Duodenal mucosa (tissue), 2 donors: ENCODE measurements around the gene NXPH4.

Experiments
- H3K27ac ChIP-seq: one replicate; pipeline ENCODE4 v1.7.0; 2013; ENCODE audit warnings: low read depth, low read length
- H3K27me3 ChIP-seq, 2 donors: one replicate each; pipeline ENCODE4 v1.7.0; 2013; ENCODE audit warnings: low read length in 2 of 2, control low read depth in 1 of 2; ENCODE audit not compliant: insufficient read depth in 2 of 2, control insufficient read depth in 1 of 2
- H3K36me3 ChIP-seq, 2 donors: one replicate each; pipeline ENCODE4 v1.7.0; 2013; ENCODE audit warnings: low read length in 2 of 2, control low read depth in 1 of 2; ENCODE audit not compliant: insufficient read depth in 2 of 2, control insufficient read depth in 1 of 2
- H3K4me1 ChIP-seq, 2 donors: one replicate each; pipeline ENCODE4 v1.7.0; 2013; ENCODE audit warnings: low read length in 2 of 2, control low read depth in 1 of 2; ENCODE audit not compliant: insufficient read depth in 2 of 2, control insufficient read depth in 1 of 2
- H3K4me3 ChIP-seq, 2 donors: one replicate each; pipeline ENCODE4 v1.7.0; 2013; ENCODE audit warnings: low read length in 2 of 2, low read depth in 1 of 2
- H3K9ac ChIP-seq, 2 donors: one replicate each; pipeline ENCODE4 v1.7.0; 2013; ENCODE audit warnings: low read length in 2 of 2, low read depth in 1 of 2
- H3K9me3 ChIP-seq, 2 donors: one replicate each; pipeline ENCODE4 v1.7.0; 2013; ENCODE audit warnings: low read length in 2 of 2, control low read depth in 1 of 2; ENCODE audit not compliant: control insufficient read depth in 1 of 2

Gene NXPH4

GRCh38 chr12:57223191-57224165 lies 6.9 kb downstream of the NXPH4 start:
- peaks cover 71 to 86% of the 10 kb centered on the region in 2 donors for H3K27me3 ChIP-seq
- peaks cover 10 to 11% of the 10 kb centered on the region in 2 donors for H3K4me1 ChIP-seq
- no peak overlapping the region for H3K9ac ChIP-seq
- H3K4me3 ChIP-seq, result no peak overlapping the region
- no peaks in the 10 kb centered on the region for H3K9me3 ChIP-seq
- no peaks in the 10 kb centered on the region for H3K36me3 ChIP-seq
- no peak overlapping the region for H3K27ac ChIP-seq

GRCh38 chr12:57224278-57224972 lies 7.8 kb downstream of the NXPH4 start:
- Histone ChIP-seq H3K9ac (no peak overlapping the region), H3K4me1 (peaks cover 15 to 18% of the 10 kb centered on the region in 2 donors), H3K9me3 (no peaks in the 10 kb centered on the region), H3K27ac (no peak overlapping the region), H3K27me3 (peaks cover 61 to 76% of the 10 kb centered on the region in 2 donors), H3K4me3 (no peak overlapping the region), H3K36me3 (no peaks in the 10 kb centered on the region)

DNA sequence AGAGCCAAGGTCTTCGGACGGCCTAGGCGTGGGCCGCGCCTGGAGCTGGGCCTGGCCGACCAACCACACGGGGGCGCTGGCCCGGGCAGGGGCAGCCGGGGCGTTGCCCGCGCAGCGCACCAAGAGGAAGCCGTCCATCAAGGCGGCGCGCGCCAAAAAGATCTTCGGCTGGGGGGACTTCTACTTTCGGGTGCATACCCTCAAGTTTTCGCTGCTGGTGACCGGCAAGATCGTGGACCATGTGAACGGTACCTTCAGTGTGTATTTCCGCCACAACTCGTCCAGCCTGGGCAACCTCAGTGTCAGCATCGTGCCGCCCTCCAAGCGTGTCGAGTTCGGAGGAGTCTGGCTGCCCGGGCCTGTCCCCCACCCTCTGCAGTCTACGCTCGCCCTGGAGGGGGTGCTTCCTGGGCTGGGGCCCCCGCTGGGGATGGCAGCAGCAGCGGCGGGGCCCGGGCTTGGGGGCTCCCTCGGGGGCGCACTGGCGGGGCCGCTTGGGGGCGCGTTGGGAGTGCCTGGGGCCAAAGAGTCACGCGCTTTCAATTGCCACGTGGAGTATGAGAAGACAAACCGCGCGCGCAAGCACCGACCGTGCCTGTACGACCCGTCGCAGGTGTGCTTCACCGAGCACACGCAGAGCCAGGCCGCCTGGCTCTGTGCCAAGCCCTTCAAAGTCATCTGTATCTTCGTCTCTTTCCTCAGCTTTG lies 8.5 kb downstream of the NXPH4 start:
- Histone ChIP-seq H3K27ac (no peak overlapping the region), H3K27me3 (peaks cover 56 to 70% of the 10 kb centered on the region in 2 donors), H3K4me3 (no peak overlapping the region), H3K9me3 (no peaks in the 10 kb centered on the region), H3K9ac (no peak overlapping the region), H3K4me1 (peaks cover 17 to 21% of the 10 kb centered on the region in 2 donors), H3K36me3 (no peaks in the 10 kb centered on the region)

DNA sequence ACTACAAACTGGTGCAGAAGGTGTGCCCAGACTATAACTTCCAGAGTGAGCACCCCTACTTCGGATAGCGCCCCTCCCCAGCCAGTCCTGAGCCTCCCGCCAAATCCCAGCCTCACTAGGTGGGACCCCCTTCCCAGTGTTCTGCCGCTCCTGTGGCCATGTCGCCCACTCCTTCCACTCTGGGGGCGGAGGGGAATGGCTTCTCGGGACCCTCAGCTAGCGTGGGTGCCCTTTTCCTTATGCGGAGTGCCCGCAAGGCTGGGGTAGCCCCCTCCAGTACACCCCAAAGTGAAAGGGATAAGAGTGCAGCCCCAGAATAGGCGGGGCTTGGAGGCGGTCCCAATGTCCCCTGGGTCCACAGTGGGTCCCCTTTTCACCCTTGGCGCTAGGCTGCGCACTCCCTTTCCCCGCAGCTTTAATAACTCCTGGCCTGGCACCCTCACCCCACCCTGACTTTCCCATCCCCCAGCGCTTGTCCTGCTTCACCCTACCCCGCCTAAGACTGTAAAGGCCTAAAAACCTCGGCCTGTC lies 9.2 kb downstream of the NXPH4 start:
- H3K4me1 ChIP-seq, result peaks cover 23 to 27% of the 10 kb centered on the region in 2 donors
- H3K27me3 ChIP-seq, result peaks cover 52 to 66% of the 10 kb centered on the region in 2 donors
- no peak overlapping the region for H3K27ac ChIP-seq
- no peak overlapping the region for H3K9ac ChIP-seq
- no peak overlapping the region for H3K4me3 ChIP-seq
- no peaks in the 10 kb centered on the region for H3K9me3 ChIP-seq
- H3K36me3 ChIP-seq, result no peaks in the 10 kb centered on the region

GRCh38 chr12:57226588-57227314 lies 10.2 kb downstream of the NXPH4 start:
- peaks cover 42 to 57% of the 10 kb centered on the region in 2 donors for H3K27me3 ChIP-seq
- H3K27ac ChIP-seq, result no peak overlapping the region
- H3K36me3 ChIP-seq, result peaks cover 3 to 4% of the 10 kb centered on the region in 2 donors
- H3K4me1 ChIP-seq, result peaks cover 27 to 32% of the 10 kb centered on the region in 2 donors
- no peak overlapping the region for H3K9ac ChIP-seq
- H3K9me3 ChIP-seq, result no peaks in the 10 kb centered on the region
- H3K4me3 ChIP-seq, result peak overlapping the region in 1 of 2 donors; percentile 25

GRCh38 chr12:57227315-57228115 lies 10.9 kb downstream of the NXPH4 start:
- Histone ChIP-seq H3K9me3 (no peaks in the 10 kb centered on the region), H3K27me3 (peaks cover 36 to 49% of the 10 kb centered on the region in 2 donors), H3K27ac (no peak overlapping the region), H3K4me3 (peak overlapping the region in 1 of 2 donors; percentile 25), H3K36me3 (peaks cover 9 to 11% of the 10 kb centered on the region in 2 donors), H3K9ac (no peak overlapping the region), H3K4me1 (peaks cover 27 to 32% of the 10 kb centered on the region in 2 donors)

DNA sequence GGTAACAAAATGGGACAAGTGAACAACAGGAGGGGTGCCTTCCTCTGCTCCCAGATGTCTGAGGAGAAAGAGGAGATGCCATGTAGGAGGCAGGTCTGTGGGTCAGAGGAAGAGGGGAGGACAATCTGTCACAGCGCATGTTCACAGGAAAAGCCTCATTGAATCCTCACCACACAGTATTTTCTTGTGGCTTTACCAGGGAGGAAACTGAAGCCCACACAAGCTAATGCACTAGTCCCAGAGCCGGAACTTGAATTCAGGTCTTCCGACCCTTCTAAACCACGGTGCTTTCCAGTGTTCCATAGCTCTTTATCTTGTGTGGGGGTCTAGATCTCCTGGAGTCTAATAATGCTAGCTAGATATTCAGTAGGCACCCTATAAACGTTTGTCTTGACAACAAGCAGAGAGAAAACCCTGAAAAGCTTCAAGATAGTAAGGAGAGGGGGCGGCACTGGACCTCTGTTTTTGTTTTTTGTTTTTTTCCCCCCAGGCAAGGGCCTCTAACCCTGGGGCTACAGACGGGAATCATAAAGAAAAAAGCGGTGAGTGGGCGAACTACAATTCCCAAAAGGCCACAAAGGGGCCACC lies 12.5 kb downstream of the NXPH4 start:
- Histone ChIP-seq H3K9ac (peak overlapping the region in 1 of 2 donors; percentile 77), H3K4me1 (peaks cover 27 to 28% of the 10 kb centered on the region in 2 donors), H3K36me3 (peaks cover 20 to 27% of the 10 kb centered on the region in 2 donors), H3K27ac (no peak overlapping the region), H3K4me3 (peak overlapping the region; percentile 84 to 95), H3K9me3 (no peaks in the 10 kb centered on the region), H3K27me3 (peaks cover 22 to 35% of the 10 kb centered on the region in 2 donors)

- Histone ChIP-seq H3K4me1 (peaks cover 27 to 28% of the 10 kb centered on the region in 2 donors), H3K9ac (peak within 1 kb of the TSS; percentile 77 to 81)
These were observed 13.2 kb downstream of the NXPH4 start, which contains the start of gene SHMT2 for GRCh38 chr12:57229634-57230380. TSS of gene SHMT2 (plus strand) at chr12:57229711. CDS start at chr12:57229779, 68 bp downstream.

More at GRCh38 chr12:57229634-57230380, 13.2 kb downstream of the NXPH4 start, which contains the start of gene SHMT2:
- Histone ChIP-seq H3K9me3 (no peaks in the 10 kb centered on the region), H3K27ac (peak within 1 kb of the TSS; percentile 43), H3K4me3 (peak within 1 kb of the TSS; percentile 84 to 95), H3K27me3 (peaks cover 15 to 28% of the 10 kb centered on the region in 2 donors), H3K36me3 (peaks cover 20 to 32% of the 10 kb centered on the region in 2 donors)
